GM23338 (cell line): Measurements from ENCODE around the gene SCO1. TPM values are rescaled to one million over a fixed set of nuclear protein-coding genes. Genes with fewer than 3 reads are reported as not detected.

Source experiments
- ATAC-seq: fragments of 200-7000 bp; cut with Tn5 transposase; 3 replicates; pipeline ENCODE4 v1.9.1; 2020
- DNase-seq: peaks from one replicate; pipeline ENCODE4 v3.0.0-alpha.2; 2015; ENCODE audit warnings: low spot score
- H2AFZ ChIP-seq: fragments of 200-600 bp; sonication (generic); 2 replicates; pipeline ENCODE4 v1.8.0; 2016; ENCODE audit warnings: antibody characterized with exemption, mild to moderate bottlenecking, moderate library complexity
- H3F3A ChIP-seq: fragments of 200-600 bp; sonication (generic); replicated peaks from 2 replicates; pipeline ENCODE4 v1.8.0; 2017; ENCODE audit warnings: antibody characterized with exemption, mixed run types, low read depth
- H3K27ac ChIP-seq: fragments of 200-600 bp; sonication (generic); 2 replicates; pipeline ENCODE4 v1.6.1; 2016; ENCODE audit warnings: low read depth
- H3K27me3 ChIP-seq: fragments of 200-600 bp; sonication (generic); 2 replicates; pipeline ENCODE4 v1.8.0; 2016; ENCODE audit warnings: mild to moderate bottlenecking, mixed run types, moderate library complexity; ENCODE audit not compliant: insufficient read depth
- H3K36me3 ChIP-seq: fragments of 200-600 bp; sonication (generic); 2 replicates; pipeline ENCODE4 v1.8.0; 2016; ENCODE audit warnings: mild to moderate bottlenecking; ENCODE audit not compliant: insufficient read depth
- H3K4me1 ChIP-seq: fragments of 200-600 bp; sonication (generic); 2 replicates; pipeline ENCODE4 v1.8.0; 2016; ENCODE audit warnings: mild to moderate bottlenecking, moderate library complexity; ENCODE audit not compliant: insufficient read depth
- H3K4me2 ChIP-seq: fragments of 200-600 bp; sonication (generic); 2 replicates; pipeline ENCODE4 v1.7.1; 2017; ENCODE audit warnings: mixed run types
- H3K4me3 ChIP-seq: fragments of 200-600 bp; sonication (generic); 2 replicates; pipeline ENCODE4 v1.6.1; 2016; ENCODE audit warnings: mixed run types
- H3K79me2 ChIP-seq: fragments of 200-600 bp; sonication (generic); replicated peaks from 2 replicates; pipeline ENCODE4 v1.8.0; 2017; ENCODE audit warnings: mild to moderate bottlenecking; ENCODE audit not compliant: insufficient read depth
- H3K9me2 ChIP-seq: fragments of 200-600 bp; sonication (generic); 2 replicates; pipeline ENCODE4 v1.8.0; 2017; ENCODE audit not compliant: insufficient read depth
- H4K20me1 ChIP-seq: fragments of 200-600 bp; sonication (generic); replicated peaks from 2 replicates; pipeline ENCODE4 v1.8.0; 2017; ENCODE audit warnings: mild to moderate bottlenecking; ENCODE audit not compliant: insufficient read depth
- H3K27ac Mint-ChIP-seq: 2 replicates; pipeline ENCODE4 v1.8.0; 2020; ENCODE audit warnings: inconsistent platforms, mild to moderate bottlenecking, moderate library complexity, mixed read lengths
- H3K27me3 Mint-ChIP-seq: 3 replicates; pipeline ENCODE4 v1.8.0; 2022; ENCODE audit warnings: low read depth, mild to moderate bottlenecking, moderate library complexity, mixed read lengths, inconsistent platforms; ENCODE audit not compliant: insufficient read depth, poor library complexity
- H3K36me3 Mint-ChIP-seq: 3 replicates; pipeline ENCODE4 v1.8.0; 2021; ENCODE audit warnings: low read depth, mild to moderate bottlenecking, inconsistent platforms, moderate library complexity, mixed read lengths
- H3K4me1 Mint-ChIP-seq: 3 replicates; pipeline ENCODE4 v1.8.0; 2020; ENCODE audit warnings: mild to moderate bottlenecking, inconsistent platforms, mixed read lengths
- H3K4me3 Mint-ChIP-seq: 3 replicates; pipeline ENCODE4 v1.8.0; 2021; ENCODE audit warnings: moderate library complexity, mild to moderate bottlenecking, inconsistent platforms, mixed read lengths
- H3K9me3 Mint-ChIP-seq: 3 replicates; pipeline ENCODE4 v1.8.0; 2020; ENCODE audit warnings: moderate library complexity, mild to moderate bottlenecking, inconsistent platforms, mixed read lengths
- CTCF ChIP-seq, 2 experiments: fragments of 200-600 bp in 1 of 2; sonication (generic) in 1 of 2; conservative IDR thresholded peaks; 2 replicates each; pipeline versions ENCODE4 v1.5.1 to v1.6.1; 2016 to 2017; ENCODE audit warnings: antibody characterized with exemption in 2 of 2, low read depth in 2 of 2, mild to moderate bottlenecking in 2 of 2, moderate library complexity in 1 of 2
- EZH2phosphoT487 ChIP-seq: fragments of 200-600 bp; sonication (generic); IDR thresholded peaks from one replicate; pipeline ENCODE4 v1.8.1; 2018; ENCODE audit warnings: antibody characterized with exemption; ENCODE audit not compliant: unreplicated experiment
- JUNB ChIP-seq: IDR thresholded peaks from one replicate; pipeline ENCODE4 v1.6.1; 2016; ENCODE audit warnings: antibody characterized with exemption; ENCODE audit not compliant: unreplicated experiment
- ZNF331 ChIP-seq: fragments of 250-450 bp; sonication (Bioruptor Pico); IDR thresholded peaks from 2 replicates; pipeline ENCODE4 v1.5.0; 2020; ENCODE audit warnings: low read depth, mild to moderate bottlenecking, moderate library complexity
- polyA plus RNA-seq: library from polyadenylated mRNA; unstranded; fragments of >200 nt; fragmentation: Nextera tagmentation; extraction: Ambion mirVana; gene quantifications from 2 replicates; pipeline ENCODE4 v1.2.1, GENCODE V29; 2016
- total RNA-seq: library from RNA; depleted of rRNA; stranded (reverse); fragments of >200 nt; shearing (Covaris generic); gene quantifications from 2 replicates; pipeline ENCODE4 v1.2.3, GENCODE V29; 2014
- TF ChIP-seq, protein P1 (sequence below): fragments of 250-450 bp; sonication (Bioruptor Pico); IDR thresholded peaks from 2 replicates; pipeline ENCODE4 v1.5.0; 2020; ENCODE audit warnings: mild to moderate bottlenecking, moderate library complexity

The SCO1 gene
- total and polyA plus RNA-seq, 2 experiments from 2014 or later = 43.9 to 72.5 TPM

- TF ChIP-seq, protein P1, sequence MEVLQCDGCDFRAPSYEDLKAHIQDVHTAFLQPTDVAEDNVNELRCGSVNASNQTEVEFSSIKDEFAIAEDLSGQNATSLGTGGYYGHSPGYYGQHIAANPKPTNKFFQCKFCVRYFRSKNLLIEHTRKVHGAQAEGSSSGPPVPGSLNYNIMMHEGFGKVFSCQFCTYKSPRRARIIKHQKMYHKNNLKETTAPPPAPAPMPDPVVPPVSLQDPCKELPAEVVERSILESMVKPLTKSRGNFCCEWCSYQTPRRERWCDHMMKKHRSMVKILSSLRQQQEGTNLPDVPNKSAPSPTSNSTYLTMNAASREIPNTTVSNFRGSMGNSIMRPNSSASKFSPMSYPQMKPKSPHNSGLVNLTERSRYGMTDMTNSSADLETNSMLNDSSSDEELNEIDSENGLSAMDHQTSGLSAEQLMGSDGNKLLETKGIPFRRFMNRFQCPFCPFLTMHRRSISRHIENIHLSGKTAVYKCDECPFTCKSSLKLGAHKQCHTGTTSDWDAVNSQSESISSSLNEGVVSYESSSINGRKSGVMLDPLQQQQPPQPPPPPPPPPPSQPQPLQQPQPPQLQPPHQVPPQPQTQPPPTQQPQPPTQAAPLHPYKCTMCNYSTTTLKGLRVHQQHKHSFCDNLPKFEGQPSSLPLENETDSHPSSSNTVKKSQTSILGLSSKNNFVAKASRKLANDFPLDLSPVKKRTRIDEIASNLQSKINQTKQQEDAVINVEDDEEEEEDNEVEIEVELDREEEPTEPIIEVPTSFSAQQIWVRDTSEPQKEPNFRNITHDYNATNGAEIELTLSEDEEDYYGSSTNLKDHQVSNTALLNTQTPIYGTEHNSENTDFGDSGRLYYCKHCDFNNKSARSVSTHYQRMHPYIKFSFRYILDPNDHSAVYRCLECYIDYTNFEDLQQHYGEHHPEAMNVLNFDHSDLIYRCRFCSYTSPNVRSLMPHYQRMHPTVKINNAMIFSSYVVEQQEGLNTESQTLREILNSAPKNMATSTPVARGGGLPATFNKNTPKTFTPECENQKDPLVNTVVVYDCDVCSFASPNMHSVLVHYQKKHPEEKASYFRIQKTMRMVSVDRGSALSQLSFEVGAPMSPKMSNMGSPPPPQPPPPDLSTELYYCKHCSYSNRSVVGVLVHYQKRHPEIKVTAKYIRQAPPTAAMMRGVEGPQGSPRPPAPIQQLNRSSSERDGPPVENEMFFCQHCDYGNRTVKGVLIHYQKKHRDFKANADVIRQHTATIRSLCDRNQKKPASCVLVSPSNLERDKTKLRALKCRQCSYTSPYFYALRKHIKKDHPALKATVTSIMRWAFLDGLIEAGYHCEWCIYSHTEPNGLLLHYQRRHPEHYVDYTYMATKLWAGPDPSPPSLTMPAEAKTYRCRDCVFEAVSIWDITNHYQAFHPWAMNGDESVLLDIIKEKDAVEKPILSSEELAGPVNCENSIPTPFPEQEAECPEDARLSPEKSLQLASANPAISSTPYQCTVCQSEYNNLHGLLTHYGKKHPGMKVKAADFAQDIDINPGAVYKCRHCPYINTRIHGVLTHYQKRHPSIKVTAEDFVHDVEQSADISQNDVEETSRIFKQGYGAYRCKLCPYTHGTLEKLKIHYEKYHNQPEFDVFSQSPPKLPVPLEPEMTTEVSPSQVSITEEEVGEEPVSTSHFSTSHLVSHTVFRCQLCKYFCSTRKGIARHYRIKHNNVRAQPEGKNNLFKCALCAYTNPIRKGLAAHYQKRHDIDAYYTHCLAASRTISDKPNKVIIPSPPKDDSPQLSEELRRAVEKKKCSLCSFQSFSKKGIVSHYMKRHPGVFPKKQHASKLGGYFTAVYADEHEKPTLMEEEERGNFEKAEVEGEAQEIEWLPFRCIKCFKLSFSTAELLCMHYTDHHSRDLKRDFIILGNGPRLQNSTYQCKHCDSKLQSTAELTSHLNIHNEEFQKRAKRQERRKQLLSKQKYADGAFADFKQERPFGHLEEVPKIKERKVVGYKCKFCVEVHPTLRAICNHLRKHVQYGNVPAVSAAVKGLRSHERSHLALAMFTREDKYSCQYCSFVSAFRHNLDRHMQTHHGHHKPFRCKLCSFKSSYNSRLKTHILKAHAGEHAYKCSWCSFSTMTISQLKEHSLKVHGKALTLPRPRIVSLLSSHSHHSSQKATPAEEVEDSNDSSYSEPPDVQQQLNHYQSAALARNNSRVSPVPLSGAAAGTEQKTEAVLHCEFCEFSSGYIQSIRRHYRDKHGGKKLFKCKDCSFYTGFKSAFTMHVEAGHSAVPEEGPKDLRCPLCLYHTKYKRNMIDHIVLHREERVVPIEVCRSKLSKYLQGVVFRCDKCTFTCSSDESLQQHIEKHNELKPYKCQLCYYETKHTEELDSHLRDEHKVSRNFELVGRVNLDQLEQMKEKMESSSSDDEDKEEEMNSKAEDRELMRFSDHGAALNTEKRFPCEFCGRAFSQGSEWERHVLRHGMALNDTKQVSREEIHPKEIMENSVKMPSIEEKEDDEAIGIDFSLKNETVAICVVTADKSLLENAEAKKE (CRISPR knock-in tag) = no peak
- no peak for TF ChIP-seq ZNF331 (CRISPR knock-in tag)
These were observed 9.8 kb downstream of the SCO1 start (continued) for GRCh38 chr17:10687499-10687898.

GRCh38 chr17:10683853-10684252 is 13.5 kb downstream of the SCO1 start:
- TF ChIP-seq JUNB (no peak), CTCF (conservative IDR thresholded peaks at IDR 0.05; ENCODE audit: low read depth in 2 of 2) (peak; percentile 48 to 79), EZH2phosphoT487 (no peak)
- H3K79me2 ChIP-seq = peaks cover 16% of the 10 kb centered on the region
- H4K20me1 ChIP-seq = peaks cover 30% of the 10 kb centered on the region
- H2AFZ ChIP-seq = no peak overlapping the region
- no peaks in the 10 kb centered on the region for H3K27me3 ChIP-seq
- DNase-seq (peak; percentile 54), ATAC-seq (no peak)
- Mint-ChIP-seq H3K9me3 (no peaks in the 10 kb centered on the region), H3K27me3 (peaks cover 2% of the 10 kb centered on the region), H3K4me3 (no peak overlapping the region), H3K27ac (no peak overlapping the region), H3K4me1 (no peaks in the 10 kb centered on the region), H3K36me3 (peaks cover 83% of the 10 kb centered on the region)
- H3K4me3 ChIP-seq = no peak overlapping the region
- no peaks in the 10 kb centered on the region for H3K9me2 ChIP-seq
- peaks cover 45% of the 10 kb centered on the region for H3K36me3 ChIP-seq
- no peaks in the 10 kb centered on the region for H3F3A ChIP-seq
- H3K4me1 ChIP-seq = no peaks in the 10 kb centered on the region
- H3K4me2 ChIP-seq = no peak overlapping the region
- H3K27ac ChIP-seq = no peak overlapping the region
